HL-60 (cell line): ENCODE results near the gene PPFIA3.

ENCODE experiments used
- CTCF ChIP-seq: IDR thresholded peaks from one replicate; pipeline ENCODE4 v1.5.1; 2011; ENCODE audit warnings: low read length, control low read depth, inconsistent platforms; ENCODE audit not compliant: insufficient read depth
- POLR2AphosphoS5 ChIP-seq: IDR thresholded peaks from 2 replicates; pipeline ENCODE4 v1.6.1; 2012; ENCODE audit warnings: low read depth

- no peak for TF ChIP-seq CTCF
- no peak for TF ChIP-seq POLR2AphosphoS5
Measured at GRCh38 chr19:49173198-49173597, 53.9 kb downstream of the PPFIA3 start.
